GM11168 (cell line): ENCODE results near the gene CEP89.
"Not testable (repeated sequence)": the region's sequence is repeated elsewhere in the genome, so short reads cannot be mapped to it uniquely, and the experiment has no call there.

Experiments used
- in situ Hi-C: fragments of 300-500 bp; cut with MboI; formaldehyde crosslinking; loops from one replicate; pipeline ENCODE4 v1.12.0; 2022; ENCODE audit warnings: low sequenced_read_pairs; ENCODE audit not compliant: unreplicated experiment

Gene CEP89

DNA sequence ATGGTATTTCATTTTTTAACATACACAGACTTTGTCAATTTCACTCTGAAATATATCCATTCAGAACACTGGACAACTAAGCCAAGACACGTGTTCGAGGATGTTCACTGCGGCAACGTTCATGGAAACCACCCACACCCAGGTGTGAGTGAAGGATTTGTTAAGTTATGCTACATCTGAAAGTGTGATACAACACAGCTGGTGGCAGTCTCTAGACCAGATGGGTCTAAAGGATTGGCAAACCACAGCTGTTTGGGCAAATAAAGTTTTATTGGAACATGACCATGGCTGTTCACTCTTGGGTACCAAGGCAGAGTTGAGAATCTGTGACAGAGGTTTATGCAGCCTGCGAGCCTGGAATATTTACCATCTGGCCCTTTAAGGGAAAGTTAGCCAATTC lies 114.2 kb downstream of the CEP89 start:
- in situ Hi-C loops: no loop called here

DNA sequence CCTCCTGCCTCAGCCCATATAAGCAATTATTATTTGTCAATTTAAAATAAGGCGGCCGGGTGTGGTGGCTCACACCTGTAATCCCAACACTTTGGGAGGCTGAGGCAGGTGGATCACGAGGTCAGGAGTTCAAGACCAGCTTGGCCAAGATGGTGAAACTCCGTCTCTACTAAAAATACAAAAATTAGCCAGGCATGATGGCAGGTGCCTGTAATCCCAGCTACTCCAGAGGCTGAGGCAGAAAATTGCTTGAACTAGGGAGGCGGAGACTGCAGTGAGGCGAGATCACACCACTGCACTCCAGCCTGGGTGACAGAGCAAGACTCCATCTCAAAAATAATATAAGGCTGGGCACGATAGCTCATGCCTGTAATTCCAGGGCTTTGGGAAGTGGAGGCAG lies 114.9 kb downstream of the CEP89 start:
- in situ Hi-C loops: not testable (repeated sequence)

DNA sequence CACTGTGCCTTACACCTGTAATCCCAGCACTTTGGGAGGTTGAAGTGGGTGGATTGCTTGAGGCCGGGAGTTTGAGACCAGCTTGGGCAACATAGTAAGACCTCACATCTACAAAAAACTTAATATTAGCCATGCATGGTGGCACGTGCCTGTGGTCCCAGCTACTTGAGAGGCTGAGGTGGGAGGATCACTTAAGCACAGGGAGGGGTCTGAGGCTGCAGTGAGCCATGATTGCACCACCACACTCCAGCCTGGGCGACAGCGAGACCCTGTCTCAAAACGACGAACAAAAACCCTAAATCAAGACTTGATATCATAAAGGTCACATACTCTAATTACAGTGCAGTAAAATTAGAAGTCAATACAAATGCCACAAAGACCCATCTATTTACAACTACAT lies 119.5 kb downstream of the CEP89 start:
- in situ Hi-C loops: no loop called here

DNA sequence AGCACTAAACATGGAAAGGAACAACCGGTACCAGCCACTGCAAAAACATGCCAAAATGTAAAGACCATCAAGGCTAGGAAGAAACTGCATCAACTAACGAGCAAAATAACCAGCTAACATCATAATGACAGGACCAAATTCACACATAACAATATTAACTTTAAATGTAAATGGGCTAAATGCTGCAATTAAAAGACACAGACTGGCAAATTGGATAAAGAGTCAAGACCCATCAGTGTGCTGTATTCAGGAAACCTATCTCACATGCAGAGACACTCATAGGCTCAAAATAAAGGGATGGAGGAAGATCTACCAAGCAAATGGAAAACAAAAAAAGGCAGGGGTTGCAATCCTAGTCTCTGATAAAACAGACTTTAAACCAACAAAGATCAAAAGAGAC lies 123.7 kb downstream of the CEP89 start:
- in situ Hi-C loops: not testable (repeated sequence)

DNA sequence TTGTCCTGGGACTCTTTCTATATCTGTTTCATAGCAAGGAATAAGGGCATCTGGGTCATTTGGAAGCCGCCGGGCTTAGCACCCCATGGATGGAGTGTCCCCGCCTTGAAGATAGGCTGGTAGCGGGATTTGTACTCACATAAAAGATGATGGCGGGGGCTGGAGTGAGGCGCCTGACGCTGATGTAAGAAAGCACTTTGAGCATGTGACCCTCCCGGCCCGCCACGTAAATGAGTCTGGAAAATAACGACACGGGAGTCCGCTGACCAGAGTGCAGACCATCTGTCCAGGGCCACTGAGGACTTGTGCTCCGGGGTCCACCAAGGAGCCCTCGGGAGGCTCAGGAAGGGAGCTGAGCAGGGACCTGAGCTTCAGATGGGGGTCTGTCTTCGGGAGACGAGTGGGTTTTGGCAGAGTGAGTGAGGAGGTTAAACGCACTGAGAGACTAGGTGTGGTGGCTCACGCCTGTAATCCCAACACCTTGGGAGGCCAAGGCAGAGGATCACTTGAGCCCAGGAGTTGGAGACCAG lies 128.0 kb downstream of the CEP89 start:
- in situ Hi-C loops: no loop called here

DNA sequence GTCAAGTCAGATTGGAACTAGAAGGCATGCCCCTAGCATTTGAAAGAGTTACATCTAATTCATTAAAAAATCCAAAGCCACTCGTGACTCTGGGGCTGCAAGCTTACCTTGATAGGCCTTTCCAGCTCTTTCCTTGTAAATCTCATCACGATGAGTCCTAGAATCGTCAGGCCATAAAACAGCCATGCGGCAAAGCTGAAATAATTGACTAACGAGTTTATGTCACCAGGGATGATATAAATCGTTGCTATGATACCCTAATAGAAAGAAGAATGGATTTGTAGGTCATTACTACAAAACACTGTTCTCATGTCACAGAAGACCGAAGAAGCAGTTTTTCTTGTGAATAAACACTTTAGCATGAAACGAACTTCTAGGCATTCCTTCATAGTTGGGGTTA lies 129.7 kb downstream of the CEP89 start:
- in situ Hi-C loops: no loop called here

DNA sequence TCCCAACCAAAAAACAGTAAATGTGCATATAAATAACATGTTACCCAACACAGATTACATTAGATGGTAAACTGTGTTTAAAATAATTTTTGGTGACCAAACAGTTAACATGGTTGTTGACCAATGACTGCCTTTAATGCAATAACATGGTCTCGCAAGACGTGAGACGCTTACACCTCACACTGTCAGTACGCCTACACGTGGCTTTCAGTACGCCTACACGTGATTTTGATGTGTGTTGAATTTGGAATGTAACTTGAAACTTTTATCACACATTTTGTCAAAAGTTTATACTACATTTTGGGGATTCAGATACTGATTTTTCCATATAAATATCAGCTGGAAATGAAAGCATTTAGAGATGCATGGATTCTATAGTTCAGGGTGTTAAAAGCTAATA lies 134.2 kb downstream of the CEP89 start:
- in situ Hi-C loops: no loop called here

DNA sequence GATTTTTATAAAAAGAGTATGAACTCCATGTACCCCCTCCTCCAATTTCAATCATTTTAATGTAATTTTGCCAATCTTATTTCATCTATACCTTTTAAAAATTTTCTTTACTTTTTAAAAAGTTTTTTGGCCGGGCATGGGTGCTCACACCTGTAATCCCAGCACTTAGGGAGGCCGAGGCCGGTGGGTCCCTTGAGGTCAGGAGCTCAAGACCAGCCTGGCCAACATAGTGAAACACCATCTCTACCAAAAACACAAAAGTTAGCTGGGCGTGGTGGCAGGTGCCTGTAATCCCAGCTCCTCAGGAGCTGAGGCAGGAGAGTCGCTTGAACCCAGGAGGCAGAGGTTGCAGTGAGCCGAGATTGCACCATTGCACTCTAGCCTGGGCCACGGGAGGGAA lies 138.4 kb downstream of the CEP89 start:
- in situ Hi-C loops: not testable (repeated sequence)

DNA sequence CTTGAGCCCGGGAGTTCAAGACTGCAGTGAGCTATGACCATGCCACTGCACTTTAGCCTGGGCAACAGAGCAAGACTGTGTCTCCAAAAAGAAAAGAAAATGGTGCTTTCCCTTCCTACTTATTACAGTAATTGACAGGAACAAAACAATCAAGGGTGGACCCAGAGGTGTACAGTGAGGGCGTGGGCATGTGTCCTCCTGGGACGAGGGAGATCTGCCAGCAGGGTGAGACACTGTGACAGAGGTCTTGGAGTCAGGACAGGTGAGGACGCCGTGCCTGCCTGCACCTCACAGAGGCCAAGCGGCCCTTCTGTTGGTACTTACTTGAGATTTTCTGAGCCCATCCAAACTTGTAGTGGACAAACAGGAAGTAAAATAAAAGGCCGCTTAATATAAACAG lies 138.9 kb downstream of the CEP89 start:
- in situ Hi-C loops: not testable (repeated sequence)

DNA sequence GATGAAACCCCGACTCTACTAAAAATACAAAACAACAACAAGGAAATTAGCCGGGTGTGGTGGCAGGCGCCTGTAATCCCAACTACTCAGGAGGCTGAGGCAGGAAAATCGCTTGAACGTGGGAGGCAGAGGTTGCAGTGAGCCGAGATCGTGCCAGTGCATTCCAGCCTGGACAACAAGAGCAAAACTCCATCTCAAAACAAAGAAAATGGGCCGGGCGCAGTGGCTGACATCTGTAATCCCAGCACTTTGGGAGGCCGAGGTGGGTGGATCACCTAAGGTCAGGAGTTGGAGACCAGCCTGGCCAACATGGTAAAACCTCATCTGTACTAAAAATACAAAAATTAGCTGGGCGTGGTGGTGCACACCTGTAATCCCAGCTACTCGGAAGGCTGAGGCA lies 139.7 kb downstream of the CEP89 start:
- in situ Hi-C loops: not testable (repeated sequence)

DNA sequence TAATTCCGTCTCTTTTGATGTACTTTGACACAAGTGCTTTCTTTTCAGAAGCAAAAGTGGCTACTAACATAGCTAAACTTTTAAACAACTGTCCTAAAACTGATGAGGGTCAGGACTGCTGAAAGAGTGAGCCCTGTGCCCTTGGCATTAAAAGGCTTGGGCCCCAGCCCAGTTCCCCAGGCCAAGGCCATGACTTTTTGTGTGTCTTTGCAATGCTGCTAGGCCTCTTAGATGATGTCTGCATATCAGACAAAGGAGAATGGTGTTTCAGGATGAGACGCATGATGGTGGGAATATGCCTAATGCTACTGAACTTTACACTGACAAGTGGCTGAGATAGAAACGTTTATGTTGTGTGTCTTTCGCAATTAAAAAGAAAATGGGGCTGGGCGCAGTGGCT lies 140.1 kb downstream of the CEP89 start:
- in situ Hi-C loops: no loop called here

DNA sequence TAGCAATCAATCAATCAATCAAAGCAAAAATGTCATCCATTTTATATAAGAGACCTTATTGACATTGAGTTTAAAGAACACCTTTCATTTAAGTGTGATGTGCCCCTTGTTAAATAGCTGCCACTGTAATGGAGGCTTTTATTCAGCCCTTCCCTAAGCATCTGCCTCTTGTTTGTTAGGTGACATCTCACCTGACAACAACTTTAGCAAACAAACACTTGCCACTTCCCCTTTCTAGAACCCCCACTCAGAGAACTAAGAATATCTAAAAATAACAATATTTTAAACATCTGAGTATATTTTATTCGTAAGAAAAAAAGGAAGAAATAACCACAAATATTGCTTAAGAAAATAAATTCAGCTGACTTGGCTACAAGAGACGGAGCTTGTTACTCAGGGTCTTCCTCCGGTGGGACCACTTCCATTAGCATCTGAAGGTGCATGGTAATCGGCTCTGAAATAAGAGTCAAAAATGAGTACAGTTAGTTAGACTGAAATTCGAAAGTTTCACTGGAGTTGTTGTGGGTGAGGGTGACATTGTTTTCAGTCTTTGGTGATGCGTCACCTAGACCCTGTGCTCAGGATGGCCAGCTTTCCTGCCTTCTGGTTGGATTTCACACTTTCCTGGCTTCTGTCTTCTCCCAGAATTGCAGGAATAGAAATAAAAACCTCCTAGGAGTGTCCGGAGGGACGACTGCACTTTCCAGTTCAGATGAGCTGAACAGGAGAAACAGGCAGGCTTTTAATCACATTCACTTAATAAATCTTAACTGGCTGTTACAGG lies 141.3 kb downstream of the CEP89 start:
- in situ Hi-C loops: no loop called here

DNA sequence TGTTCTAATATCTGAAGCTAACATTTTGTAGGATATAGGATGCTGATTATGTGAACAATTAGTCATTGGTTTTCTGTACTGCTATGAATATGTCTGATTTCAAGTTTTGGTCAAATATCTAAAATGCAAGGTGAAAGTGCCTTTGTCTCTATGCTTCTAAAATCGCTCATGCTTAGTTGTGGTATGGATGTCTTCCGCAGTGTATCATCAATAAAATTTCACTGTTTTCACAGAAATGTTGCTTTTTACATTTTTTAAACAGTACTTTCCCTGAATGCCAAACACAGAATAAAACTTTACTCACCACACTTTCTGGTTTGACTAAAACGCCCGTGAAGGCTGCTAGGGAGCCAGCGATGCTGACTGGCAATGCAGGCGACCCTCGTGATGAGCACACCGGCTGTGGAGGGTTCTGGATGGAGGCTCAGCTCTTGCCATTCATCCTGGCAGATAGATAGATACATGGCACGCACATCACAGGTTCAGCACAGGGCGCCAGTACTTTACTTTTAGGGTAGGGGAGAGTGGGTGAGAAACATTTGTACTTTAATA lies 142.3 kb downstream of the CEP89 start:
- in situ Hi-C loops: no loop called here

DNA sequence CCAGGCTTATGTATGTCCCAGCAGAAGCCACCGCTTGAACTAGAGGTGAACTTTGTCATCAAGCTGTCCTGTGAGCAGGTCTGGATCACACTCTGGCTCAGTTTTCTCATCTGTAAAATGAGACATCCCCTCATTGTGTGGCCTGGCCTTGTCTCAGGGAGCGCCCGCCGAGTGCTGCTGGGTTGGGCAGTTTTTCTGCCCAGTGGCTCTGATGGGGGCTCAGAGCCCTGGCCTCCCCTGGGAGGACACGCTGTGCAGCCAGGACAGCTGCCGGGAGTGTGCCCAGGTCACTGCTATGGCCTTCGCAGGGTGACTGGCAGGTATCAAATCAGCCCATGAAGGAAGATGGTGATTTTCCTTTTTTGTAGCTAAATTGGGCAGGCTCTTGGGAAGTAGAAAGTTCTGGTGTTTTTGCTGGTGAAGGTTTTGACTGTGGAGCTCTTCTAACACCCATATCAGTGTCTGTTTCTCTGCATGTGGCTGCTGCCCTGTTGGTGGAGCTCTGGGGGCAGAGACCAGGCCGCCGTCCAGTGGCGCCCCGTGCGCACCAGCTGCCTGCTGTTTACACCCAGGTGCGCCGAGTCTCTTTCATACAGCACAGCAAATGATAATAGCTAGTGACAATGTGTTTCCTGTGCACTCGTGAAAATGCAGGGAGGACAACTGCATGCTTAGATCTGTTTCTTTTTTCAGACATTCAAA lies 143.0 kb downstream of the CEP89 start:
- in situ Hi-C loops: no loop called here

DNA sequence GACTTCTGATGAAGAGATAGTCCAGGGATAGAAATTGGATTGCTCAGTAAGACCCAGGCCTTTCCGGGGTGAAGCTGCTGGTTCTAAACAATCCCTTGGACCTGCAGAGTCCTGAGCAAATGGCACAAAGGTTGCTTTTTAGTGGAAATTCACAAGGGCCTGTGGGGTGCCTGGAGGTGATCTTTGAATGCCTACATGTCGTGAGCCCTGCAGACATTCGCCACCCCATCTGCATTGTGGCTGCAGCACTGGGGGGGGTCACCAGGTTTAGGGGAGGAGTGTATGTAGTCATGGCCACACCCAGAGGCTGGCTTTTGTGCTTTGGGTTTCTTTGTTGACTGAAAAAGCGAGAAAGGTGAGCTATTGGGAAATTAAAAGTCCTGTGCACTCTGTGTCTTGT lies 143.6 kb downstream of the CEP89 start:
- in situ Hi-C loops: no loop called here
